Activated gamma-delta T cell (primary cell): ENCODE results near the gene ZNF263.

ENCODE experiments used
- DNase-seq: peaks from one replicate; lab custom pipeline; 2025; lab: John Stamatoyannopoulos, UW

ZNF263 gene

GRCh38 chr16:3328104-3328503 lies 44.8 kb downstream of the ZNF263 start:
- DNase-seq = no peak

- DNase-seq = no peak
These were observed 45.4 kb downstream of the ZNF263 start for GRCh38 chr16:3328643-3329042.
